ENCODE results near the gene DOCK9.

DNA sequence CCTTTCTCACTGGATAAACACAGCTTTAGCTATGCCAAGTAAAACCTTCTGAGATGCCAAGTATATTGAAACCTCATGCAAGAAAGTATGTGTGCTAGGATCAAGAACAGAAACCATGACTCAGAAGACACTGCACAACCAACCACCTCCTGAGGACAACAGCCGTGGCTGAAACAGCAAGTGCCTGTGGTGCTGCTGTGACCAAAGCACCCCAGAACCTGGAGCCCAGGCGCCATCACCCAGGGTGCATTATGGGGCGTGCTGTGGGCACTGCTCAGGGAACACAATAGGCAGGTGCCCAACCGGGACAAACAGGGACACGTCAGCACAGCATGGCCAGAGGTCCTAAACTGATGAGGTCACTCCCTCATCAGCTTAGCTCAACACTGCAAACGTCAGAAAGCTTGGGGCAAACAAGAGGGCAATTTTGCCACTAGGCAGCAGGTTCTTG is 124.1 kb downstream of the DOCK9 start:
- TF ChIP-seq POU2F2 (IDR thresholded peaks at IDR 0.05; ENCODE audit: low read depth, low read length) (0 out of 2 replicates have a peak, but pooled peaks have one; percentile 33), POLR2A (IDR thresholded peaks at IDR 0.05; ENCODE audit: low read depth, low read length) (no peak), PAX5 (IDR thresholded peaks at IDR 0.05; ENCODE audit: insufficient read depth, low read length, severe bottlenecking) (no peak), POLR2AphosphoS5 (IDR thresholded peaks at IDR 0.05; ENCODE audit: low read depth, low read length) (no peak)
